ENCODE measurements around the gene USP35. TPM values are rescaled to one million over a fixed set of nuclear protein-coding genes. Genes with fewer than 3 reads are reported as not detected.

Gene USP35
- total RNA-seq, 1 experiment from 2014 or later: 10.6 TPM

DNA sequence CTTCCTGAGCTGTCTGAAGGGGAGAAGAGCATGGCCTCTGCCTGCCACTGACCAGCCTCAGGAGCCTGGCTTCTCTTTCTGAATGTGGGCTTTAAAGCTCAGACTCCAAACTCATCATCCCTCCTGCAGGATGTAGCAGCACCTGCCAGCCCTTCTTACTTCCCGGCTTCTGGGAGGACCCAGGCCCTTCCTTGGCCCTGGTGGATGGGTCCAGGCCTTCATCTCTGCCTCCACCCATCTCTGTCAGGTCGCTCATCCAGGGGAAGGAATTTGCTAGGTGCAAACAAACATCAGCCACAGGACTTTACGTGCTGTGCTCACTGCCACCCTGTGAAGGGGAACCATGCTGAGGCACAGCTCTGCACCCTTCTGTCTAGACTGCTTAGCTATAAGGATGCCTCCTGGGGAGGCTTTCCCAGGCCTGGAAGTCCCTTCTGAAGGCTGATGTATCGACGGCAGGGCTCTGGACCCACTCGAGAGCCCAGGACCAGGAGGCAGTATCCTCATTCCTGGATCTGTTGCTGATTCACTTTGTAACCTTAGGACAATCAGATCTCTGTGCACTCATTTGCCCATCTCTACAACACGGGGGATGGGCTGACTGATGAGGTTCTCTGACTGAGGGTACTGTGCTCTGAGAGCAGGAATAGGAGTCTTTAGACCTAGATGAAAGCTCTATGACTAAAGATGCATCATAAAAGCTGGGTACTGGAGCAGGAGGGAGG is 30.9 kb downstream of the USP35 start:
- ATAC-seq (no peak), DNase-seq (ENCODE audit: low spot score) (peak; percentile 5)
- POLR2A ChIA-PET: no interaction called here
- TF ChIP-seq ZNF416 (CRISPR knock-in tag; IDR thresholded peaks at IDR 0.05) (no peak), EMX1 (CRISPR knock-in tag; IDR thresholded peaks at IDR 0.05) (no peak), FOXK1 (CRISPR knock-in tag; IDR thresholded peaks at IDR 0.05) (no peak), ETV6 (CRISPR knock-in tag; IDR thresholded peaks at IDR 0.05) (no peak), ZNF138 (CRISPR knock-in tag; conservative IDR thresholded peaks at IDR 0.05) (no peak), CREM (CRISPR knock-in tag; IDR thresholded peaks at IDR 0.05) (no peak), ZNF232 (CRISPR knock-in tag; IDR thresholded peaks at IDR 0.05) (no peak), SMAD3 (CRISPR knock-in tag; IDR thresholded peaks at IDR 0.05; ENCODE audit: borderline replicate concordance) (no peak), ZNF423 (CRISPR knock-in tag; IDR thresholded peaks at IDR 0.05) (no peak), CBFB (CRISPR knock-in tag; IDR thresholded peaks at IDR 0.05; ENCODE audit: low read depth) (no peak)
- TF ChIP-seq, protein P1, sequence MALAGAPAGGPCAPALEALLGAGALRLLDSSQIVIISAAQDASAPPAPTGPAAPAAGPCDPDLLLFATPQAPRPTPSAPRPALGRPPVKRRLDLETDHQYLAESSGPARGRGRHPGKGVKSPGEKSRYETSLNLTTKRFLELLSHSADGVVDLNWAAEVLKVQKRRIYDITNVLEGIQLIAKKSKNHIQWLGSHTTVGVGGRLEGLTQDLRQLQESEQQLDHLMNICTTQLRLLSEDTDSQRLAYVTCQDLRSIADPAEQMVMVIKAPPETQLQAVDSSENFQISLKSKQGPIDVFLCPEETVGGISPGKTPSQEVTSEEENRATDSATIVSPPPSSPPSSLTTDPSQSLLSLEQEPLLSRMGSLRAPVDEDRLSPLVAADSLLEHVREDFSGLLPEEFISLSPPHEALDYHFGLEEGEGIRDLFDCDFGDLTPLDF (CRISPR knock-in tag; IDR thresholded peaks at IDR 0.05): no peak
- TF ChIP-seq, protein P2, sequence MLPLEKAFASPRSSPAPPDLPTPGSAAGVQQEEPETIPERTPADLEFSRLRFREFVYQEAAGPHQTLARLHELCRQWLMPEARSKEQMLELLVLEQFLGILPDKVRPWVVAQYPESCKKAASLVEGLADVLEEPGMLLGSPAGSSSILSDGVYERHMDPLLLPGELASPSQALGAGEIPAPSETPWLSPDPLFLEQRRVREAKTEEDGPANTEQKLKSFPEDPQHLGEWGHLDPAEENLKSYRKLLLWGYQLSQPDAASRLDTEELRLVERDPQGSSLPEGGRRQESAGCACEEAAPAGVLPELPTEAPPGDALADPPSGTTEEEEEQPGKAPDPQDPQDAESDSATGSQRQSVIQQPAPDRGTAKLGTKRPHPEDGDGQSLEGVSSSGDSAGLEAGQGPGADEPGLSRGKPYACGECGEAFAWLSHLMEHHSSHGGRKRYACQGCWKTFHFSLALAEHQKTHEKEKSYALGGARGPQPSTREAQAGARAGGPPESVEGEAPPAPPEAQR (CRISPR knock-in tag; IDR thresholded peaks at IDR 0.05): no peak
- TF ChIP-seq, protein P3, sequence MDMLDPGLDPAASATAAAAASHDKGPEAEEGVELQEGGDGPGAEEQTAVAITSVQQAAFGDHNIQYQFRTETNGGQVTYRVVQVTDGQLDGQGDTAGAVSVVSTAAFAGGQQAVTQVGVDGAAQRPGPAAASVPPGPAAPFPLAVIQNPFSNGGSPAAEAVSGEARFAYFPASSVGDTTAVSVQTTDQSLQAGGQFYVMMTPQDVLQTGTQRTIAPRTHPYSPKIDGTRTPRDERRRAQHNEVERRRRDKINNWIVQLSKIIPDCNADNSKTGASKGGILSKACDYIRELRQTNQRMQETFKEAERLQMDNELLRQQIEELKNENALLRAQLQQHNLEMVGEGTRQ (CRISPR knock-in tag; IDR thresholded peaks at IDR 0.05): no peak
- TF ChIP-seq, protein P4, sequence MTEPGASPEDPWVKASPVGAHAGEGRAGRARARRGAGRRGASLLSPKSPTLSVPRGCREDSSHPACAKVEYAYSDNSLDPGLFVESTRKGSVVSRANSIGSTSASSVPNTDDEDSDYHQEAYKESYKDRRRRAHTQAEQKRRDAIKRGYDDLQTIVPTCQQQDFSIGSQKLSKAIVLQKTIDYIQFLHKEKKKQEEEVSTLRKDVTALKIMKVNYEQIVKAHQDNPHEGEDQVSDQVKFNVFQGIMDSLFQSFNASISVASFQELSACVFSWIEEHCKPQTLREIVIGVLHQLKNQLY (CRISPR knock-in tag; IDR thresholded peaks at IDR 0.05): no peak
- no peaks in the 10 kb centered on the region for H3K27me3 Mint-ChIP-seq (ENCODE audit: low read depth)
- no peak overlapping the region for H3K27ac Mint-ChIP-seq
- no peaks in the 10 kb centered on the region for H3K4me1 Mint-ChIP-seq
- no peaks in the 10 kb centered on the region for H3K9me3 Mint-ChIP-seq
- CTCF ChIA-PET: interaction anchor here (1.0 kb wide), 1 partner anchor 9 kb away, joined by 3 read pairs; no protein-coding TSS in a partner anchor
- H3K4me3 Mint-ChIP-seq: no peak overlapping the region
- H3K36me3 Mint-ChIP-seq: peaks cover 13% of the 10 kb centered on the region; the same call in 1 of the 2 replicates

DNA sequence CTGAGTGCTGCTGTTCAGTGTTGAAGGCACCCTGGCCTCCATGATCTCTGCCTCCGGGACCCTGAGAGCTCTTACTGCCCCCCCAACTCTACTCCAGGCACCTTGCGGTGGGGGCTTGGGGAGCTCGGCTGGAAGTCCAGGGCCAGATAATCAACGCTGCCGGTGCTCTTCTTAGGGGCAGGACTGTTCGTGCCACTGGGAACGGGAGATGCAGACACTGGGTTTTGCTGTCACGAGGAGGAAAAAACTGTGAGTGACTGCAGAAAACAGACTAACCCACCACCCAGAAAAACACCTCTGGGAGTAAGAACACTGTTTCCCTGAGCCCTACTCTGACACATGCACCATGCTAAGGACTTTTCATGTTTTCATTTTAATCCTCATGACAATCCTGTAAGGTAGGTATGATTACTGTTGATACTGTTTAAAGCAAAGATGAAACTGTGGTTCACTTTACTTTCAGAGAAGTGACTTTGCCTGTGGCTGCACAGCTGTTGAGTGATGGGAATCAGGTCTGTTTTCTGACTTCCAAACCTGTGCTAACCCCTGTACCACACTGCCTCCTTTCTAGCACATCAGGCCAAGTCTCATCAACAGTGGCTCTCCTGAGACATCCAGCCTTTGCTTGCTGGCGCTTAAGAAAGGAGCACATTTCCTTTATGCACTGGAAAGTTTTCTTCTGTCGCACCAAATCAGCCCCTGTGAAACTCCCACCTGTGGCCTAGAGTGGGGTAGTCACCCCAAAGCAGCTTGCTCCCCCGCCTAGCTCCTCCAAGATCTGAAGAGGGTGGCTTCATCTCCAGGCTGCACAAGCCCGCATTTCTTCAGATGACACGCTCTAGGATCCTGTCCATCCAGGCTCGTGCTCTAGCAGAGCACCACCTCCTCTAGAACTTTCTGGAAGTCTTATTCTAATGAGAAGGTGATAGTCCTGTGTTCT is 31.8 kb downstream of the USP35 start:
- no peak for DNase-seq (ENCODE audit: low spot score)
- Mint-ChIP-seq H3K9me3 (no peaks in the 10 kb centered on the region), H3K4me3 (no peak overlapping the region), H3K36me3 (peaks cover 17% of the 10 kb centered on the region), H3K27ac (no peak overlapping the region), H3K27me3 (ENCODE audit: low read depth) (no peaks in the 10 kb centered on the region), H3K4me1 (no peaks in the 10 kb centered on the region)
- ATAC-seq: no peak
- CTCF ChIA-PET: no interaction called here
- POLR2A ChIA-PET: interaction anchor here (0.5 kb wide), 1 partner anchor 18 kb away, joined by 7 read pairs; no protein-coding TSS in a partner anchor
- TF ChIP-seq JUN (CRISPR knock-in tag; IDR thresholded peaks at IDR 0.05) (no peak), ZNF232 (CRISPR knock-in tag; IDR thresholded peaks at IDR 0.05) (no peak)
- TF ChIP-seq, protein P3 (CRISPR knock-in tag; IDR thresholded peaks at IDR 0.05): no peak
- TF ChIP-seq, protein P5, sequence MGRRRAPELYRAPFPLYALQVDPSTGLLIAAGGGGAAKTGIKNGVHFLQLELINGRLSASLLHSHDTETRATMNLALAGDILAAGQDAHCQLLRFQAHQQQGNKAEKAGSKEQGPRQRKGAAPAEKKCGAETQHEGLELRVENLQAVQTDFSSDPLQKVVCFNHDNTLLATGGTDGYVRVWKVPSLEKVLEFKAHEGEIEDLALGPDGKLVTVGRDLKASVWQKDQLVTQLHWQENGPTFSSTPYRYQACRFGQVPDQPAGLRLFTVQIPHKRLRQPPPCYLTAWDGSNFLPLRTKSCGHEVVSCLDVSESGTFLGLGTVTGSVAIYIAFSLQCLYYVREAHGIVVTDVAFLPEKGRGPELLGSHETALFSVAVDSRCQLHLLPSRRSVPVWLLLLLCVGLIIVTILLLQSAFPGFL (CRISPR knock-in tag; IDR thresholded peaks at IDR 0.05; ENCODE audit: borderline replicate concordance): no peak
